Islet of Langerhans (tissue), 1 donor: ENCODE results near the gene PATZ1.

Experiments
- FAIRE-seq: peaks from one replicate; lab custom pipeline; 2011; peaks lifted over from hg19 to GRCh38; lab: Jason Lieb, UNC

Gene PATZ1

DNA sequence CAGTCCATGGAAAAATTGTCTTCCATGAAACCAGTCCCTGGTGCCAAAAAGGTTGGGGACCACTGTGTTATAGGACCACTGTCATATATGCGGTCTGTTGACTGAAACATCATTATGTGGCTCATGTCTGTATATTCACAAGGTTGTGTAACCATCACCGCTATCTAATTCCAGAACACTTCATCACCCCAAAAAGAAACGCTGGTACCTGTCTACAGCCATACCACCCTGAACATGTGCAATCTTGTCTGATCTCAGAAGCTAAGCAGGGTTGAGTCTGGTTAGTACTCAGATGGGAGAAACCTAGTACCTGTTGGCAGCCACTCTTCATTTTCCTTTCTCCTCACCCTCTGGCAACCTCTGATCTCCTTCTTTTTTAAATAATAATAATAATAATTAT is 41.0 kb downstream of the PATZ1 start:
- FAIRE-seq: no peak

DNA sequence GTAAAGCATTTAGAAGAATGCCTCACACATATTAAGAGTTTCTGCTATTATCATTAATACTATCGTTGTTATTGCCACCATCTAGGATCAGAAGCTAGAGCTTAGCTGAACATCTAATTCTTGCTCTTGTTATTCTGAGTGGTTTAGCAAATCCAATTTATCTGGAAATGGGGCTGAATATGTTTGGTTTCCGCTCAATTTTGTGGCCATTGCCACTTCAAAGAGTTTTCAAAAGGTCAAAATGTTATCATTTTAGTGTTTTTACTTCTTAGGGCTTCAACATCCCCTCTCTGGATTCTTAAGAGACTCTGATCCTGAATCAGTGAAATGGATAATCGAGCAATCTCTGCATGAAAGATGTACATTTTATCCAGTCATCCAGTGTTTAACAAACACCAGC is 43.6 kb downstream of the PATZ1 start:
- no peak for FAIRE-seq

DNA sequence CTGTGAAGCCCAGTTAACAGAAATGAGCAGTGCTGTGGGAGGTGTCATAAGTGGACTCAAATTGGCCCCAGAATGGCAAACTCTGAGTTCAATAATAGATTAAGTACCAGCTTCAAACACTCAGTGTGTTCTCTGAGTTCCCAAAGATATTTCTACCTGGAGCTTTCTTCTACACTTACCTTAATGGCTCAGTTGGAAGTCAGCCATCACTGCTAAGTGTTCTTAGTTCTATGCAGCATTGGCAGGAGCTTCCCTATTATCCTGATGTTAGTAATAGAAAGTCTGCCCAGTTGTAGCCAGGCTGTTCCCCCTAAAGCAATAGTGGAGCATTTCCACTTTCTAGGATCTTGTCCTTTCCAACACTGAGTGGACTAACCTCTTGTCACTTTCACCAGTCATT is 44.1 kb downstream of the PATZ1 start:
- no peak for FAIRE-seq

GRCh38 chr22:31300896-31301295 is 45.2 kb downstream of the PATZ1 start:
- no peak for FAIRE-seq

- no peak for FAIRE-seq
These were observed 50.1 kb downstream of the PATZ1 start for GRCh38 chr22:31295831-31296657.

GRCh38 chr22:31295360-31295759 is 50.8 kb downstream of the PATZ1 start:
- FAIRE-seq: no peak

GRCh38 chr22:31292236-31292989 is 53.7 kb downstream of the PATZ1 start, which contains the start of gene PIK3IP1:
Gene PIK3IP1, minus strand, starts transcription at chr22:31292488. Its CDS starts 144 bp downstream, at chr22:31292344.
- FAIRE-seq: peak; percentile 75

- FAIRE-seq: no peak
These were observed 54.5 kb downstream of the PATZ1 start for GRCh38 chr22:31291481-31292235.

DNA sequence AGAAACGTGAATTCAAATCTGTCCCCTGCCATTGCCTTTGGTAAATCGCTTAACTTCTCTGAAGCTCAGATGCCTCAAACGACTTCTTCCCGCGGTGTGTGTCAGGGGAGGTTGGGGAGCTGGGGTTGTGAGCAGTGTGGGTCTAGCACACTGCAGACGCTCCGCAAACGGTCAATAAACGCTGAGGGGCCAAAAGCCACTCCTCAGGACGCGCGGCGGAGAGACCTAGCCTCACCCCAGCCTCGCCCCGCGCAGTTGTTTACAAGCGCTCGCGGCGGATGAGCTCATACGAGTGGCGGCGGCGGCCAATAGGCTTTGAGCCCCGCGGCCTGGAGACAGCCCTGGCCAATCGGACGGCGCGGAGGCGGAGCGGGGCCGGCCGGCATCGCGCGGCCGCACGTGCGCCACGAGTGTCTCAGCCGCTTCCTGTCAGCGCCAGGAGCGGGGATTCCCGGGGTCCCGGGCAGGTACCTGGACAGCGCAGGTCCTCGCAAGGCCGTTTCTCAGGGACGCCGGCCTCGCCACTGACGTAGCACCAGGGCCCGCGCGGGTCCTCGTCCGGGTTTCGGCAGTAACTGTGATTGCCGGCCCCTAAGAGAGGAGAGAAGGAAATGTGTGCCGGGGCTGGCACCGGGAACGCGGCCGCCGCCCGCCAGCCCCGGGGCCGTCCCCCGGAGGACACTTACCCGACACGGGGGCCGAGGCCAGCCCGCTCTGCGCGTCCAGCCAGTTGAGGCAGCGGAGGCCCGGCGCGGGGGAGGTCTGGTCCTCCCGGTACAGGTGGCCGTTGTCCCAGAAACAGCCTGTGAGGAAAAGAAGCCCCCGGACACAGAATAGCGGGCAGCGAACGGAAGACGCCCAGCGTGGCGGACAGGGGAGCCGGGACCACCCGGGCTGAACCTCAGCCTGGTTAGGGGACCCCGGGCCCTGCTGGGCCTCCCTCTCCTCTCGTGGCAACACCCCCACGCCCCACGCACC is 55.4 kb downstream of the PATZ1 start:
- FAIRE-seq: no peak

GRCh38 chr22:31289344-31289743 is 56.8 kb downstream of the PATZ1 start:
- FAIRE-seq: no peak

GRCh38 chr22:31288496-31289240 is 57.5 kb downstream of the PATZ1 start:
- FAIRE-seq: no peak

DNA sequence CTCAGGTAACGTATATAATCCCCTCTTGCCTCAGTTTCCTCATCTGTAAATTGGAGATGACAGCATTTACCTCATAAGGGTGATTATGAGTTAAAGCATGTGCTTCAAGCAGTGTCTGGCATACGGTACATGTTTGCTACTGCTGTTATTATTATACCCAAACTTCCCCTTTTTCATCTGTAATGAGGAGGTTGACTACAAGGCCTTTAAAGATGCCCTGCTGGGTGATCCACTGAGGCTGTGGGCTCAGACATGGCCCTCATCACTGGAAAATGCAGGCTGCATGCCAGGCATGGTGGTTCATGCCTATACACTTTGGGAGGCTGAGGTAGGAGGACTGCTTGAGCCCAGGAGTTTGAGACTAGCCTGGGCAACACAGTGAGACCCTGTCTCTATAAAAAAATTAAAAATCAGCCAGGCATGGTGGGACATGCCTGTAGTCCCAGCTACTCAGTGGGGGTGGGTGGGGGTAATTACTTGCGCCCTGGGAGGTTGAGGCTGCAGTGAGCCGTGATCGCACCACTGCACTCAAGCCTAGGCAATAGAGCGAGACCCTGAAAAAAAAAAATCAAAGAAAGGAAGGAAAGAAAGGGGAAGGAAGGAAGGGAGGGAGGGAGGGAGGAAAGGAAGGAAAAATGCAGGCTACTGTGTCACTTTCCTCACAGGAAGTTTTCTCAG is 58.2 kb downstream of the PATZ1 start:
- no peak for FAIRE-seq

DNA sequence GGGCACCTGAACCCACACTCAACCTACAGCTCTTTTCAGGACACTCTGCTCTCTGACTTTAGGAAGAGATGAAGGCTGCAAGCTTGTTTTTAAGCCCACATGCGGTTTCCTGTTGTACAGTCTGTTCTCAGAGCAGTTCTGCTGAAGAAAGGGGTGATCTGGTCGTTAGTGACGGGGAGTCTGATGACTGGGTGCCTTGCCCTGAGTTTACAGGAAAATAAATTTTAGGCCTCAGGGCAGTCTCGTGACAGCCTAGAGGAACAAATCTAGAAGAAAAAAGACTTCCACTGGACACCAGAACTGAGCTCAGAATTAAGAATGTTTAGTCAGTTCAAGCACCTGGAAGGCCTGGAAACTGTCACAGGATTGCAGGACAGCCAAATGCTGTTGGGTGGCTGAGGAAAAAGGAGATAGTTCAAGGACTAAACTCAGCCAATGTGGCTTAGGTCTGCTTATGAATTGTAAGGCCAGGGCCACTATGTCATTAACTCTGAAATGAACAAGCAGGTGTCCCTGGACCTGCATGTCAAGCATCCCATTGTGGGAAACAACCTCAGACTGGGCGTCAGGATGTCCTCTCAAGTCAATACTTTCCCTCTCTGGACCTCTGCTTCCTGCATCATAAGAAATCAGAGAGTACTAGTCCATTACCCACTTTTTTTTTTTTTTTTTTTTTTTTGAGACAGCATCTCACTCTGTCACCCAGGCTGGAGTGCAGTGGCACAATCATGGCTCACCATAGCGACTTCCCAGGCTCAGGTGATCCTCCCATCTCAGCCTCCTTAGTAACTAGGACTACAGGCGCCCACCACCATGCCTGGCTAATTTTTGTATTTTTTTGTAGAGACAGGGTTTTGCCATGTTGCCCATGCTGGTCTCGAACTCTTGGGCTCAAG is 59.5 kb downstream of the PATZ1 start:
- no peak for FAIRE-seq

- no peak for FAIRE-seq
These were observed 61.6 kb downstream of the PATZ1 start for GRCh38 chr22:31284281-31285155.

DNA sequence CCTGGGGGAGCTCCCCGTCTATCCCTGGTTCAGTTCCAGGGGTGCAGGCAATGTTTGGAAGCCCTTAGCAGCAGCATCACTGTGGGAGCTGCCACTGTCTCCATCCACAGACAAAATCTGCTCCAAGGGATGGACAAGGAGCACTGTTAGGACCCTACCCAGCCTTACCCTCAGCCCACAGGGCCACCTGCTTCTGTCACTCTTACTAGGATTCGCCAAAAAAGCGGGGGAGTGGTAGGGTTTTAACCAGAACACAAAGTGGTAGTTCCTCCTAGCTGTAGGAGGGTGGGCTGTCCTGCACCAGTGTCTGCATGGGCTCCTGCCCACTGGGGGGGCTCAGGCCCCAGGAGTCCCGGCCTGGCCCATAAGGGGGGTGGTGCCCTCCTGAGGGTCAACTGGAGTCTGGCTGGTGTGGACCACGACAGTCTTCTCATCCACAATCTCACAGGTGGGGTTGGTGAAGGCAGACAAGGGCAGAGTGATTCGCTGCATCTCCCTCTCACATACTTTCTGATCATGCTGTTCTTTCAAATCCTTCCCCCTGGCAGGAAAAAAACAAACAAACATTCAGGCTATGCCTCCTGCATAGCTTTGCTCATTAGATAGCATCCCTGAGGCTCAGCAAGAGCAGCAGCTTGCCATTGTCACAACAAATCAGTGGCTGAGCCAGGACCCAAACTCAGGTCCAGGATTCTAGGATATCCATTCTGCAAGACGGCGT is 63.2 kb downstream of the PATZ1 start:
- no peak for FAIRE-seq

GRCh38 chr22:31281733-31282132 is 64.4 kb downstream of the PATZ1 start:
- no peak for FAIRE-seq

DNA sequence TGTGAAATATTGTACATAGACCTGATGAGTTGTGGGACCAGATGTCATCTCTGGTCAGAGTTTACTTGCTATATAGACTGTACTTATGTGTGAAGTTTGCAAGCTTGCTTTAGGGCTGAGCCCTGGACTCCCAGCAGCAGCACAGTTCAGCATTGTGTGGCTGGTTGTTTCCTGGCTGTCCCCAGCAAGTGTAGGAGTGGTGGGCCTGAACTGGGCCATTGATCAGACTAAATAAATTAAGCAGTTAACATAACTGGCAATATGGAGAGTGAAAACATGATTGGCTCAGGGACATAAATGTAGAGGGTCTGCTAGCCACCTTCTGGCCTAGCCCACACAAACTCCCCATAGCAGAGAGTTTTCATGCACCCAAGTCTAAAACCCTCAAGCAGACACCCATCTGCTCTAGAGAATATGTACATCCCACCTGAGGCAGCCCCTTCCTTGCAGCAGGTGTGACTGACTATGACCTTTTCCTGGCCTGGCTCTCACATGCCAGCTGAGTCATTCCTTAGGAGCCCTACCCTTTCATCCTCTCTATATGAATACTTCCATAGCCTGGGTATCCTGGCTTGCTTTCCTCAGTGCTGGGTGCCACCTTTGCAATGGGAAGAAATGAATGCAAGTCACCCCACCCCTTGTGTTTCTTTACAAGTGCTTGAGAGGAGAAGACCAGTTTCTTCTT is 66.2 kb downstream of the PATZ1 start:
- FAIRE-seq: no peak
